ENCODE results near the gene ZP1.

Gene ZP1

GRCh38 chr11:60844045-60844869 lies 23.1 kb upstream of the ZP1 start:
- H3K4me2 ChIP-seq (ENCODE audit: low read length) = peak overlapping the region; percentile 87
- no peaks in the 10 kb centered on the region for H3K9me3 ChIP-seq (ENCODE audit: control insufficient read depth, insufficient read depth, low read length)
- peaks cover 56% of the 10 kb centered on the region for H3K36me3 ChIP-seq (ENCODE audit: control insufficient read depth, low read length)
- no peak for TF ChIP-seq CTCF (IDR thresholded peaks at IDR 0.05; ENCODE audit: low read depth, low read length, poor library complexity, severe bottlenecking)
- TF ChIP-seq EZH2phosphoT487 (IDR thresholded peaks at IDR 0.05; ENCODE audit: borderline replicate concordance, low read length) = no peak
- peaks cover 6% of the 10 kb centered on the region; the same call in 1 of the 2 replicates for H4K20me1 ChIP-seq (ENCODE audit: control insufficient read depth, insufficient read depth, low read depth, low read length)
- no peaks in the 10 kb centered on the region for H3K27me3 ChIP-seq (ENCODE audit: control insufficient read depth, low read length)
- no peaks in the 10 kb centered on the region for H3K9me2 ChIP-seq (replicated peaks; ENCODE audit: control insufficient read depth, low read length)
- H3K79me2 ChIP-seq (ENCODE audit: control insufficient read depth, low read length) = peaks cover 63% of the 10 kb centered on the region
- H3K4me3 ChIP-seq (ENCODE audit: low read length) = peak overlapping the region; percentile 84
- H3K27ac ChIP-seq (ENCODE audit: low read depth, low read length) = no peak overlapping the region
- H3K4me1 ChIP-seq (ENCODE audit: control insufficient read depth, low read length) = peaks cover 31% of the 10 kb centered on the region
- no peaks in the 10 kb centered on the region for H3F3A ChIP-seq (ENCODE audit: control insufficient read depth, insufficient read depth)

GRCh38 chr11:60844870-60845221 lies 22.5 kb upstream of the ZP1 start:
- Histone ChIP-seq H3K4me1 (ENCODE audit: control insufficient read depth, low read length) (peaks cover 31% of the 10 kb centered on the region), H3K36me3 (ENCODE audit: control insufficient read depth, low read length) (peaks cover 62% of the 10 kb centered on the region), H3K9me3 (ENCODE audit: control insufficient read depth, insufficient read depth, low read length) (no peaks in the 10 kb centered on the region), H4K20me1 (ENCODE audit: control insufficient read depth, insufficient read depth, low read depth, low read length) (peaks cover 6% of the 10 kb centered on the region; the same call in 1 of the 2 replicates), H3K79me2 (ENCODE audit: control insufficient read depth, low read length) (peaks cover 63% of the 10 kb centered on the region), H3F3A (ENCODE audit: control insufficient read depth, insufficient read depth) (no peaks in the 10 kb centered on the region), H3K27ac (ENCODE audit: low read depth, low read length) (no peak overlapping the region), H3K9me2 (replicated peaks; ENCODE audit: control insufficient read depth, low read length) (no peaks in the 10 kb centered on the region), H3K4me2 (ENCODE audit: low read length) (peak overlapping the region; percentile 87), H3K27me3 (ENCODE audit: control insufficient read depth, low read length) (no peaks in the 10 kb centered on the region), H3K4me3 (ENCODE audit: low read length) (peak overlapping the region; percentile 84)
- TF ChIP-seq EZH2phosphoT487 (IDR thresholded peaks at IDR 0.05; ENCODE audit: borderline replicate concordance, low read length) (no peak), CTCF (IDR thresholded peaks at IDR 0.05; ENCODE audit: low read depth, low read length, poor library complexity, severe bottlenecking) (no peak)

GRCh38 chr11:60845338-60845737 lies 22.0 kb upstream of the ZP1 start:
- H3F3A ChIP-seq (ENCODE audit: control insufficient read depth, insufficient read depth) = no peaks in the 10 kb centered on the region
- no peak overlapping the region for H3K27ac ChIP-seq (ENCODE audit: low read depth, low read length)
- TF ChIP-seq EZH2phosphoT487 (IDR thresholded peaks at IDR 0.05; ENCODE audit: borderline replicate concordance, low read length) = no peak
- no peak for TF ChIP-seq CTCF (IDR thresholded peaks at IDR 0.05; ENCODE audit: low read depth, low read length, poor library complexity, severe bottlenecking)
- H3K9me2 ChIP-seq (replicated peaks; ENCODE audit: control insufficient read depth, low read length) = no peaks in the 10 kb centered on the region
- no peaks in the 10 kb centered on the region for H3K27me3 ChIP-seq (ENCODE audit: control insufficient read depth, low read length)
- H3K79me2 ChIP-seq (ENCODE audit: control insufficient read depth, low read length) = peaks cover 63% of the 10 kb centered on the region
- H3K4me1 ChIP-seq (ENCODE audit: control insufficient read depth, low read length) = peaks cover 31% of the 10 kb centered on the region
- H3K9me3 ChIP-seq (ENCODE audit: control insufficient read depth, insufficient read depth, low read length) = no peaks in the 10 kb centered on the region
- peaks cover 67% of the 10 kb centered on the region for H3K36me3 ChIP-seq (ENCODE audit: control insufficient read depth, low read length)
- H3K4me2 ChIP-seq (ENCODE audit: low read length) = peak overlapping the region; percentile 87
- peak overlapping the region; percentile 84 for H3K4me3 ChIP-seq (ENCODE audit: low read length)
- H4K20me1 ChIP-seq (ENCODE audit: control insufficient read depth, insufficient read depth, low read depth, low read length) = peaks cover 6% of the 10 kb centered on the region; the same call in 1 of the 2 replicates

Measured in DOHH2 (cell line).